Amniotic epithelial cell (primary cell): Measurements from ENCODE around the gene RPRD1A.
A peak's percentile ranks its signal among the peaks of the same experiment; 100 is the strongest.
"Not testable (repeated sequence)": the region's sequence is repeated elsewhere in the genome, so short reads cannot be mapped to it uniquely, and the experiment has no call there.

Experiments
- DNase-seq: peaks from one replicate; pipeline ENCODE4 v3.0.0-alpha.2; 2010; ENCODE audit warnings: low read depth

The RPRD1A gene, protein sequence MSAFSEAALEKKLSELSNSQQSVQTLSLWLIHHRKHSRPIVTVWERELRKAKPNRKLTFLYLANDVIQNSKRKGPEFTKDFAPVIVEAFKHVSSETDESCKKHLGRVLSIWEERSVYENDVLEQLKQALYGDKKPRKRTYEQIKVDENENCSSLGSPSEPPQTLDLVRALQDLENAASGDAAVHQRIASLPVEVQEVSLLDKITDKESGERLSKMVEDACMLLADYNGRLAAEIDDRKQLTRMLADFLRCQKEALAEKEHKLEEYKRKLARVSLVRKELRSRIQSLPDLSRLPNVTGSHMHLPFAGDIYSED

DNA sequence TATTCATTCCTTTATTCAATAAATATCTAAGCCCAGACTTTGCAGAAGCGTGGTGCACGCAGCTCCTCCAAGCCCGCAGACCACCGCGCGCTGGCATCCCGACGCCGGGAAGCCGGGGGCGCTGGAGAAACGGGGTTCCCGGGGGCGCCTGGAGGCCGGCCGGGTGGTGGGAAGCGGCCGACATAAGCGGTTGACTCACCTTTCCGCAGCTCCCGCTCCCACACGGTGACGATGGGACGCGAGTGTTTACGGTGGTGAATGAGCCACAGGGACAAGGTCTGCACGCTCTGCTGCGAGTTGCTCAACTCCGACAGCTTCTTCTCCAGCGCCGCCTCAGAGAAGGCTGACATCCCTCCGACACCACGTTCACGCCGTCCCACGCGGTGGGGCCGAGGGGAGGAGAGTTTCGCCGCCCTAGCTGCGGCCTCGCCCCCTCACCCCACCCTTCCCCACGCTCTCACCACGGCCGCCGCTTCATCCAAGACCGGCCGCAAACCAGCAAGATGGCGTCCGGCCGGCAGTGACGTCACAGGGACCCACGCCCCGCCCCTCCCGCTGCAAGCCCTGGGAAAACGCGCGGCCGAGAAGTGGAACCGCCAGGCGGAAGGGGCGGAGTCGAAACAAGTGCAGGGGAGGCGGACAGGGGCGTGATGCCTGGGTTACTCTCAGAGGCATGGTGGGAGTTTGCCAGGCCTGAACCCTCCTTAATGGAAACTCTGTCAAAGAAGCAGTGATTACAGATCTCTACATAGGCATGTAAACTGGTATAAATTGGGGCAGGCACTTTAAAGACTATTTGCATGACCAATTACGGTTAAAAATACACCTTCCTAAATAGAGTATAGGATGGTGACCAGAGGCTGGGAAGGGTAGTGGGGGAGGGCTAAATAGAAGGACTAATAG is at the start of gene RPRD1A:
TSS of gene RPRD1A (minus strand) at position 505 of the 903 bp plus-strand sequence. CDS start at position 350, 155 bp downstream.
- peak; percentile 96 for DNase-seq

DNA sequence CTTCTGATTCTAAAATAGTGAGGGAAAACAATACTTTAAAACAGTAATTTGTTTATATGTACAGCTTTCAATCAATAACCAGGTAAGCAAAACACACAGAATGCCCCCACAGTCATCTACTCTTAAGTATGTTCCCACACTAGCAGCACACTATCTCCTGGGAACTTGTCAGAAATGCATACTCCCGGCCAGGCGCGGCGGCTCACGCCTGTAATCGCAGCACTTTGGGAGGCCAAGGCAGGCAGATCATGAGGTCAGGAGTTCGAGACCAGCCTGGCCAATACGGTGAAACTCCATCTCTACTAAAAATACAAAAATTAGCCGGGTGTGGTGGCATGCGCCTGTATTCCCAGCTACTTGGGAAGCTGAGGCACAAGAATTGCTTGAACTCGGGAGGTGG is 49.4 kb upstream of the RPRD1A start:
- not testable (repeated sequence) for DNase-seq

DNA sequence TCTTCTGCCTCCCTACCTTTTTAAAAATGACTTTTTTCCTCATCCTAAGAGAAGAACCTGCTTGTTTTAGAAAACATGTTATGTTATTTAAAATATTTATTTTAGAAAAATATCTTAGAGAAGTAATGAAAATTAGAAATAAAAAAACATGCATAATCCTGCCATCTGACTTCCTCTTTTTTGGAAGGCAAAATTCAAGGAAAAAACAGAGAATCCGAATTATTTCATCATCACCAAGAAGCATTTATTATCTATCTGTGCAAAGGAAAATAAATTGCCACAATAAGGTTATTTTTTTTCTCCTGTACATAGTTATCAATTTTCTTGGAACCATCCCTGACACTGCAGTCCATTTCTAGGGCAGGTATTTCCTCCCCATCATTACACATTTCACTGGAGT is 47.4 kb upstream of the RPRD1A start:
- no peak for DNase-seq

GRCh38 chr18:36114251-36114650 is 46.9 kb upstream of the RPRD1A start:
- no peak for DNase-seq

GRCh38 chr18:36112302-36112701 is 44.9 kb upstream of the RPRD1A start:
- DNase-seq: peak; percentile 63

DNA sequence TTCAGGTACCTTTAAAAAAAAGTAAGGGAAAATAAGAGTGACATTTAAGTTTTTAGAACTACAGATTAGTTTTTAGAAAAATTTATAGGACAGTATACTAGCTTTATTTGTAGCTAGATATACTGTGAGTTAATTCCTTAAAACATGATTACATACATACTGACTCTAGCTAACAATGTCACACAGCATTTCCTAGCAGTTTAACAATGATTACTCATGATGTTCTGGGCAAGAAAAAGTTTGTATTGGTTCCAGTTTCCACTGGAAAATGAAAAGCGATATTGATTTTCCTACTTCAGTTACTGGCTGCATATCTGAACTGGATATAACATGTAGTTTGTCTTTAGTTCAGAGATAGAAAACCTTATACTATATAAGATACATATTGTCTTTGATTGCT is 42.4 kb upstream of the RPRD1A start:
- DNase-seq: no peak

DNA sequence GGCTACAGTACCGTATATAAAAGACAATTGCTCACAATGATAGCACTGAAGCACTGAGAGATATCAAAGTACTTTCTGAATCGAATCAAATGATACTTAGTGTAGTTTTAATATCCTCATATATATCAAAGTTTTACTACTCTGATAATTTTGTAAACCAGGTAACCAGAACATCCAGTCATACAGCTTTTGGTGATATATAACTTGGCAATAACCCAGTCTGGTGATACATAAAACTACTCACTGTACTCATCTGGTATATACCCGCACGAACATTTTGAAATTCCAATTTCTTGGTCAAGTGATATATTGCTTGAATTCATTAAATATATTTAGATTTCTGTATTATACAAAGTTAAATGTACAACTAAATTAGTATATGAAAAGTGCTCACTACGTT is 41.2 kb upstream of the RPRD1A start:
- DNase-seq: no peak

- DNase-seq: no peak
Measured at GRCh38 chr18:36108196-36108595, 40.8 kb upstream of the RPRD1A start.

GRCh38 chr18:36107477-36107876 is 40.1 kb upstream of the RPRD1A start:
- no peak for DNase-seq

GRCh38 chr18:36104749-36105148 is 37.4 kb upstream of the RPRD1A start:
- DNase-seq: no peak

- DNase-seq: no peak
Measured at GRCh38 chr18:36101943-36102342, 34.6 kb upstream of the RPRD1A start.

DNA sequence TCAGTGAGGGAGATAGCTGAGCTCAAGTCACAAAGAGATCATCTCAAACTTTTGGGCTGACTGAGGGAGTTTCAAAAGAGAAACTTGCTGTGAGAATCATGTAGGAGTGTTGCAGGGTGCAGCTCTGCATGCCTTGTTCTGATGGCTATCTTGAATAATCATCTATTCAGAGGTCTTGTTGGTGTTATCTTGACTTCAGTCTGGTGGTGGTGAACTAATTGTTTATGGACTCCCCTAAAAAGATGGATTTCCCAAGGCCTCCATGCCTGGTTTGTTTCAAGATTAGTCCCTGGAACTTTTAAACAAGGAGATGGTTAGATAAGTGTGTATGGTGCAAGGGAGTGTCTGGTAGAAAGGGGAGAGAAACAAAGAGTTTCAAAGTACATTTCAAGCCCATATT is 32.0 kb upstream of the RPRD1A start:
- DNase-seq: peak; percentile 99

DNA sequence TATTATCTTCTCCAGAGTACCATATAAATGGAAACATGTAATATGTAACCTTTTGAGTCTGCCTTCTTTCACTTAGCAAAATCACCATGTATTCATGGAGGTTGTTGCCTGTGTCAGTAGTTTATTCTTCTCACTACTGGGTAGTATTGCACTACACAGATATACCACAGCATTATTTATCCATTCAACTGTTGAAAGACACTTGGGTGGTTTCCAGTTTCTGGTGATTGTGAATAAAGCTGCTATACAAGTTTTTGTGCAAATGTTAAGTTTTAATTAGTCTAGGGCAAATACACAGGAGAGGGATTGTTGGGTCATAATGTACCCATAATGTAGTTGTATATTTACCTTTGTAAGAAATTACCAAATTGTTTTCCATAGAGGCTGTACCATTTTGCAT is 29.6 kb upstream of the RPRD1A start:
- DNase-seq: peak; percentile 51

GRCh38 chr18:36095936-36096519 is 28.7 kb upstream of the RPRD1A start:
- DNase-seq: peak; percentile 83

GRCh38 chr18:36094431-36094830 is 27.1 kb upstream of the RPRD1A start:
- DNase-seq: no peak

- not testable (repeated sequence) for DNase-seq
Measured at GRCh38 chr18:36092116-36092515, 24.8 kb upstream of the RPRD1A start.

DNA sequence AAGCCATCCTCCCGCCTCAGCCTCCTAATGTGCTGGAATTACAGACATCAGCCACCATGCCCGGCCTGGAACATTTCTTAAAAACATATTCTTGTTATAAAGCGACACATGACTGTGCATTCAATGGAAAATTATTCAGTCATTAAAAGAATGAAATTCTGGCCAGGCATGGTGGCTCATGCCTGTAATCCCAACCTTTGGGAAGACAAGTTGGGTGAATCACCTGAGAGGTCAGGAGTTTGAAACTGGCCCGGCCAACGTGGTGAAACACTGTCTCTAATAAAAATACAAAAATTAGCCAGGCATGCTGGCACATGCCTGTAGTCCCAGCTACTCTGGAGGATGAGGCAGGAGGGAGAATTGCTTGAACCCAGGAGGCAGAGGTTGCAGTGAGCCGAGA is 21.6 kb upstream of the RPRD1A start:
- DNase-seq: no peak

GRCh38 chr18:36088256-36088655 is 20.9 kb upstream of the RPRD1A start:
- DNase-seq: no peak

- no peak for DNase-seq
Measured at GRCh38 chr18:36086186-36086585, 18.8 kb upstream of the RPRD1A start.

GRCh38 chr18:36085195-36085594 is 17.8 kb upstream of the RPRD1A start:
- no peak for DNase-seq

- DNase-seq: no peak
Measured at GRCh38 chr18:36083729-36084128, 16.4 kb upstream of the RPRD1A start.

GRCh38 chr18:36081118-36081517 is 13.8 kb upstream of the RPRD1A start:
- not testable (repeated sequence) for DNase-seq
